Panc1 (cell line): ENCODE measurements around the gene NUTF2.

ENCODE experiments used
- CTCF ChIP-seq: fragments of 450-650 bp; IDR thresholded peaks from 2 replicates; pipeline ENCODE4 v1.5.1; 2017; ENCODE audit warnings: mild to moderate bottlenecking
- POLR2AphosphoS5 ChIP-seq: IDR thresholded peaks from 2 replicates; pipeline ENCODE4 v1.6.1; 2012; ENCODE audit warnings: mild to moderate bottlenecking, low read depth, low read length, moderate library complexity

- TF ChIP-seq CTCF = no peak
- TF ChIP-seq POLR2AphosphoS5 = no peak
These were observed 38.8 kb downstream of the NUTF2 start for GRCh38 chr16:67885545-67885944.
